Mesendoderm (in vitro differentiated cells): ENCODE results near the gene TUBGCP6.

Source experiments
- DNase-seq: peaks from one replicate; pipeline ENCODE4 v3.0.0; 2013
- H2AK5ac ChIP-seq: 2 replicates; pipeline ENCODE4 v1.6.1; 2013; ENCODE audit warnings: low read length, inconsistent platforms
- H2BK120ac ChIP-seq: 2 replicates; pipeline ENCODE4 v1.6.1; 2013; ENCODE audit warnings: low read depth, mild to moderate bottlenecking, low read length, moderate library complexity, mixed read lengths
- H2BK15ac ChIP-seq: replicated peaks from 2 replicates; pipeline ENCODE4 v1.6.1; 2013; ENCODE audit warnings: low read depth, mild to moderate bottlenecking, moderate library complexity
- H2BK5ac ChIP-seq: 2 replicates; pipeline ENCODE4 v1.6.1; 2013; ENCODE audit warnings: low read length, inconsistent platforms
- H3K18ac ChIP-seq: 2 replicates; pipeline ENCODE4 v1.6.1; 2013; ENCODE audit warnings: mild to moderate bottlenecking, low read length, mixed read lengths
- H3K23ac ChIP-seq: one replicate; pipeline ENCODE4 v1.6.1; 2013; ENCODE audit warnings: low read length
- H3K27ac ChIP-seq: 2 replicates; pipeline ENCODE4 v1.5.1; 2013; ENCODE audit warnings: low read depth, mild to moderate bottlenecking, inconsistent platforms, low read length, moderate library complexity
- H3K27me3 ChIP-seq: 2 replicates; pipeline ENCODE4 v1.6.1; 2013; ENCODE audit warnings: low read length, control low read depth, mild to moderate bottlenecking, inconsistent platforms; ENCODE audit not compliant: insufficient read depth, poor library complexity
- H3K36me3 ChIP-seq: 2 replicates; pipeline ENCODE4 v1.6.1; 2013; ENCODE audit warnings: low read length, inconsistent platforms; ENCODE audit not compliant: control insufficient read depth, insufficient read depth
- H3K4ac ChIP-seq: one replicate; pipeline ENCODE4 v1.6.1; 2013; ENCODE audit warnings: low read depth, mild to moderate bottlenecking, low read length, moderate library complexity
- H3K4me1 ChIP-seq: 2 replicates; pipeline ENCODE4 v1.6.1; 2013; ENCODE audit warnings: low read depth, low read length, inconsistent platforms; ENCODE audit not compliant: control insufficient read depth
- H3K4me2 ChIP-seq: 2 replicates; pipeline ENCODE4 v1.6.1; 2013; ENCODE audit warnings: low read length
- H3K4me3 ChIP-seq: 2 replicates; pipeline ENCODE4 v1.5.1; 2013; ENCODE audit warnings: mild to moderate bottlenecking, low read length
- H3K56ac ChIP-seq: one replicate; pipeline ENCODE4 v1.6.1; 2013; ENCODE audit warnings: low read length
- H3K79me1 ChIP-seq: 2 replicates; pipeline ENCODE4 v1.6.1; 2013; ENCODE audit warnings: low read length, inconsistent platforms
- H3K79me2 ChIP-seq: 2 replicates; pipeline ENCODE4 v1.6.1; 2013; ENCODE audit warnings: mild to moderate bottlenecking, low read length; ENCODE audit not compliant: control insufficient read depth, insufficient read depth
- H3K9ac ChIP-seq: 2 replicates; pipeline ENCODE4 v1.6.1; 2013; ENCODE audit warnings: low read length, inconsistent platforms
- H4K5ac ChIP-seq: one replicate; pipeline ENCODE4 v1.6.1; 2013; ENCODE audit warnings: low read length
- H4K8ac ChIP-seq: one replicate; pipeline ENCODE4 v1.6.1; 2013; ENCODE audit warnings: low read depth, mild to moderate bottlenecking, control low read depth, low read length, moderate library complexity
- WGBS: extraction: QIAGEN DNeasy Blood & Tissue Kit; methylation state at CpG from one replicate; pipeline ENCODE4 v1.1.7; 2013; ENCODE audit warnings: low lambda C conversion rate, missing lambda C conversion rate; ENCODE audit not compliant: insufficient coverage; ENCODE audit errors: extremely low coverage; 5-methylcytosine and 5-hydroxymethylcytosine counted together

The TUBGCP6 gene

DNA sequence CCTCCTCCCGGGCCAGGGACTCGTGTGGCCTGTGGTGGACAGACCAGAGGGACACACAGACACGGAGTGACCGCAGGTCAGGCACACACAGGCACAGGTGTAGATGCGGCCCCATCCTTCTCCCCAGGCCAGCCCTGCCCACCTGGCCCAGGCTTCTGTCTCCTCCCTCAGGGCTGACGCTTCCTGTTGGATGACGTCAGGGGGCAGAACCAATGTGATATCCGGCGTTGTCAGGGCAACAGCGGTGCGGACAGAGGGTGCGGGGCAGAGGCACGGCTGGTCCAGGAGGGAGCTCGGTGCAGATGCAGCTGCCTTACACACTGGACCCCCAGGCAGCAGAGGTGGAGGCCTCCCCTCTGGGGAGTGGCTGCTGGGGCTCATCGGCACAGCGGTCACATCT is 2.9 kb upstream of the TUBGCP6 start:
- no CpG with 5 or more reads among the region's 16 CpGs for WGBS
- no peak overlapping the region for H3K56ac ChIP-seq
- H3K23ac ChIP-seq: no peak overlapping the region
- H3K36me3 ChIP-seq: peaks cover 3% of the 10 kb centered on the region
- H3K4me3 ChIP-seq: no peak overlapping the region
- H3K9ac ChIP-seq: no peak overlapping the region
- H3K27ac ChIP-seq: no peak overlapping the region
- H2BK5ac ChIP-seq: no peak overlapping the region
- no peak overlapping the region for H4K5ac ChIP-seq
- H3K4ac ChIP-seq: no peak overlapping the region
- no peaks in the 10 kb centered on the region for H3K27me3 ChIP-seq
- peaks cover 9% of the 10 kb centered on the region for H3K79me2 ChIP-seq
- DNase-seq: peak; percentile 96
- no peak overlapping the region for H3K18ac ChIP-seq
- no peaks in the 10 kb centered on the region for H3K4me1 ChIP-seq
- H2BK120ac ChIP-seq: no peak overlapping the region
- H2BK15ac ChIP-seq: no peak overlapping the region
- no peak overlapping the region for H4K8ac ChIP-seq
- H3K4me2 ChIP-seq: no peak overlapping the region
- H3K79me1 ChIP-seq: peaks cover 14% of the 10 kb centered on the region
- H2AK5ac ChIP-seq: no peak overlapping the region

DNA sequence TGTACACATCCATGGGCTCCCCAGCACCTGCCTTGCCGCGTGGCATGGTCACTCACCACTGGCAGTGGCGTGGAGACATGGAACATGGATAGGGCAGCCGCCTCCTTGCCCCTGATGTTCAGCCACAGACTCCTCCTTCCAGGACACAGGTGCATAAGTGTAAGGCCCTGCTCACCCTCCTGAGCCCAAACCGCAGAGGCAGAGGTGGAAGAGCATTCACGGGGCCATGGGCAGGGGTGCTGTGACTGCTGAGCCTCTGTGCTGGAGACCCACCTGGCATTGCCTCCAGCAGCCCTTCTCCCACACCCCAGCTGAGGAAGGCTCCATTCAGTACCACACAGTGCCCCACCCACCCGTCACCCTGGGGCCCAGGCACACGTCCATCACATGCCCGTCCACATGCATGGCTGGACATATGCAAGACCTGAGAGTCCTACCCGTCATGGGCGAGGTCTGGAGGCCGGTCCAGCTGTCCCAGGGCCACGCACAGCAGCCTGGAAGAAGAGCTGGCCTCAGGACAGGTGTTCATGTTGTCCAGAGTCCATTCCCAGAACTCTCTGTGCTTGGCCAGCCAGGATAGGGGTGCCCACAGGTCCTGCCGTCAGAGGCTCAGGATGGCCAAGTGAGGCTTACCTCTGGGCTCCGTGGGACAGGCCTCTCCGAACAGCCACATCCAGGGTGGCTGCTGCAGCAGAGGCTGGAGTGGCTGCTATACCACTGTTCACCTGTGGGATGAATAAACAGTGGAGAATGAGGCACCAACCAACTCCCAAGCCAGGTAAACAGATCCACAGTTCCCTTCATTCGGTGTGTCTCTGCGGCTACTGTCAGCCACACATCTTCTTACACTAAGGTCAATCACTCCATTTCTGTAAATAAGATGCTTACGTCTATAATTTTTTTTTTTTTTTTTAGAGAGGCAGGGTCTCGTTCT is 1.7 kb upstream of the TUBGCP6 start:
- Histone ChIP-seq H3K4me2 (no peak overlapping the region), H2AK5ac (no peak overlapping the region), H2BK5ac (no peak overlapping the region), H3K9ac (no peak overlapping the region), H3K23ac (no peak overlapping the region), H3K4me1 (peaks cover 2% of the 10 kb centered on the region), H3K56ac (no peak overlapping the region), H3K4me3 (no peak overlapping the region), H2BK120ac (no peak overlapping the region), H4K8ac (no peak overlapping the region), H3K4ac (no peak overlapping the region), H3K27ac (no peak overlapping the region), H3K27me3 (no peaks in the 10 kb centered on the region), H3K36me3 (peaks cover 3% of the 10 kb centered on the region), H3K79me1 (peaks cover 18% of the 10 kb centered on the region), H4K5ac (no peak overlapping the region), H3K18ac (no peak overlapping the region), H3K79me2 (peaks cover 12% of the 10 kb centered on the region), H2BK15ac (no peak overlapping the region)
- WGBS: no CpG with 5 or more reads among the region's 20 CpGs
- DNase-seq: peak; percentile 49

DNA sequence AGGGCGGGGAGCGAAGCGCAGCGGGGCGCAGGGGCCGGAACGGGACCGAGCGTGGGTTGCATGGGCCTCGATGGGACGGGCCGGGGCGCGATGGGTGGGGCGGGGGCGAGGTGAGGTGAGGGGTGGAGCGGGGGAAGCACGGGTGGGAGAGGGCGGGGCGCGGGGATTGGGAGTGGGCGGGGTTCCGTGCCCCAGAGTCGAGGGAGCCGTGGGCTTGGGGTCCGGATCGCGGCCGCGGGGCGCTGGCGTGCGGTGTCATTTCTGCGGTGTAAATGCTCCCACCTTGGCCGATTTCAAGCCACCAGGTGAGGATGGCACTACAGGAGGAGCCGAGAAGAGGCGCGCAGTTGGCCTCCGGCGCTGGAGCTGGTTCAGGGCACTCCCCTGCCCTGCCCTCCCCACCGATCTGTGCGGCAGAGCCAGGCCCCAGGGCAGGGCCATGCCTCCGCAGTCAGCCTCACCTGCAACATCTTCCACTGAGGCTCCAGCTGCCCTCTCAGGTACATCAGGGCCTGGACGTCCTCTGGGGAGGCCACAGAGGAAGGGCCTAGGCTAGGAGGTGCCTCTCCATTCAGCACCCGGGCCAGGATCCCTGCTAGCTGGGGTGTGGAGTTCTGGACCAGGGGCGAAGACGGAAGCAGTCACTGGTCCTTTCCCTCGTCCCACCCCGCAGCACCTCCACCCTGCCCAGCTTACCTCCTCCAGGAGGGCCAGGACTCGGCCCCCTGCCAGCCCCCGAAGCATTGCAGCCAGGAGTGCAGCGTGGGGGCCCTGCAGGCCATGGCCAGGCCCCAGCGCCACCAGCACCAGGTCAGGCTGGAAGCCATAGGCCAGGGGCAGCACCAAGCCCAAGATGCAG is 620 bp upstream of the TUBGCP6 start:
- H3K56ac ChIP-seq: peak overlapping the region; percentile 98
- H3K4me1 ChIP-seq: peaks cover 2% of the 10 kb centered on the region
- no peak overlapping the region for H4K5ac ChIP-seq
- H3K4ac ChIP-seq: no peak overlapping the region
- H2BK5ac ChIP-seq: peak overlapping the region; percentile 86
- H3K79me1 ChIP-seq: peaks cover 18% of the 10 kb centered on the region
- H3K27me3 ChIP-seq: no peaks in the 10 kb centered on the region
- peak overlapping the region; percentile 95 for H3K4me2 ChIP-seq
- WGBS: no CpG with 5 or more reads among the region's 53 CpGs
- H3K36me3 ChIP-seq: peaks cover 3% of the 10 kb centered on the region
- peak overlapping the region; percentile 75 for H3K4me3 ChIP-seq
- H3K79me2 ChIP-seq: peaks cover 12% of the 10 kb centered on the region
- DNase-seq: no peak
- no peak overlapping the region for H4K8ac ChIP-seq
- H3K18ac ChIP-seq: peak overlapping the region; percentile 9
- peak overlapping the region; percentile 75 for H3K27ac ChIP-seq
- H2AK5ac ChIP-seq: peak overlapping the region; percentile 43
- peak overlapping the region; percentile 93 for H3K9ac ChIP-seq
- no peak overlapping the region for H2BK120ac ChIP-seq
- H3K23ac ChIP-seq: peak overlapping the region; percentile 45
- H2BK15ac ChIP-seq: no peak overlapping the region

DNA sequence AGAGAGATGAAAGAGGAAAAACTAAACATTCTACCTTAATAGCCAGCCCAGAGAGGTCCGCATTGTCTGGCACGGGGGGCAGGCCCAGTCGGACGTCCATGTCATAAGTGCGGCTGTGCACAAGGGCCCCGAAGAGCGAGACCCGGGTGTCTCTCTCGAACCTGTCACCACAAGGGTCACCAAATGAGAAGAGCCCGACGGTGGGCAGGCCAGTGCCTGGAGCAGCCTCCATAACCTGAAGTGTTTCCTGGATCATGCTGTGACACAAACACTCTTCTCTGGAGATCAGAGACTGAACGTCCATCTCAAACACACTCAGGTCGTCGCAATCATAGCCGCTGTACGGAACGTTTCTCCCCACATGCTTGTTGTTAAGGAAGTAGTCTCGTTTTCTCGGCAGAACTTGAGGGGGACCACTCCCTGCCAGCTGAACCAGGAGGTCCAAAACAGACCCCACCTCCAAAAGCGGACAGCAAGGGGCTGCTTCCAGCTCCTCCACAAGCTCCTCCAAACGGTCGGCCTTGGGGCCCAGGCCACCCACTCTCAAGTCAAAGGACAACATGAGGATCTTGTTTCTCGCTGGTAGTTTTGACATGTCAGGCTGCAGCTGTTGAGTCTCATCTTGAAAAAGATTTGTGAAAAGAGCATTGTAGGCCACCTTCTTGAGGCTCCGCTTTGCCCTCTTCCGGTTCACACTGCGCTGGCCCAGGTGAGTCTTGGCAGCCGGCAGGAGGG is 971 bp downstream of the TUBGCP6 start:
- Histone ChIP-seq H3K18ac (no peak overlapping the region), H4K5ac (no peak overlapping the region), H3K4me1 (peaks cover 2% of the 10 kb centered on the region), H3K4ac (no peak overlapping the region), H3K9ac (peak overlapping the region; percentile 93), H3K27me3 (no peaks in the 10 kb centered on the region), H3K79me1 (peaks cover 24% of the 10 kb centered on the region), H3K4me2 (peak overlapping the region; percentile 67), H3K36me3 (peaks cover 3% of the 10 kb centered on the region), H3K56ac (peak overlapping the region; percentile 98), H2AK5ac (no peak overlapping the region), H3K23ac (no peak overlapping the region), H2BK5ac (no peak overlapping the region), H4K8ac (no peak overlapping the region), H3K27ac (no peak overlapping the region), H2BK15ac (no peak overlapping the region), H2BK120ac (no peak overlapping the region), H3K79me2 (peaks cover 15% of the 10 kb centered on the region), H3K4me3 (peak overlapping the region; percentile 70)
- WGBS: no CpG with 5 or more reads among the region's 27 CpGs
- DNase-seq: no peak

DNA sequence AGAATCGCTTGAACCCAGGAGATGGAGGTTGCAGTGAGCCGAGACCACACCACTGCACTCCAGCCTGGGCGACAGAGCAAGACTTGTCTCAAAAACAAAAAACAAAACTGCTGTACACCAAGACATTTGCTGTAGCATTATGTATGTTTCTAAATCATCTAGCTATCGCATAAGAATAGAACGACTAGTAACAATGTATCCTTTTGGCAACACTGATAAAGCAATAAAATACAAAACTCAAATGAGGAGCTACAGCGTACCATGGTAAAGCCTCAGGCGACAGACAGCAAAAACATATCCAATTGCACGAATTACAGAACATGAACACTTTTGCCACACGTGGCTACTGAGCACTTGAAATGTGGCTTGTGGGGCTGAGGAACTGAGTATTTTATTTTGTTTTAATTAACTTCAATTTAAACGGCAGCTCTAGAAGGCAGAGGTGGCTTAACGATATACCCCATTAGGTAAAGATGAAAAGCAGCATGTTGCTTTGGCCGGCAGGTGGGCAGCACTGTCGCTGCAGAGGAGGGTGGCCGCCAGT is 2.3 kb downstream of the TUBGCP6 start:
- DNase-seq: no peak
- WGBS: no CpG with 5 or more reads among the region's 14 CpGs
- peaks cover 24% of the 10 kb centered on the region for H3K79me1 ChIP-seq
- H3K23ac ChIP-seq: no peak overlapping the region
- H3K79me2 ChIP-seq: peaks cover 15% of the 10 kb centered on the region
- H4K8ac ChIP-seq: no peak overlapping the region
- no peak overlapping the region for H3K4me2 ChIP-seq
- no peak overlapping the region for H2BK120ac ChIP-seq
- peaks cover 2% of the 10 kb centered on the region for H3K4me1 ChIP-seq
- peak overlapping the region; percentile 40 for H3K9ac ChIP-seq
- no peak overlapping the region for H3K4me3 ChIP-seq
- no peak overlapping the region for H2BK5ac ChIP-seq
- H3K18ac ChIP-seq: no peak overlapping the region
- H3K4ac ChIP-seq: no peak overlapping the region
- H2AK5ac ChIP-seq: no peak overlapping the region
- H3K27ac ChIP-seq: no peak overlapping the region
- H3K36me3 ChIP-seq: peaks cover 3% of the 10 kb centered on the region
- H3K27me3 ChIP-seq: no peaks in the 10 kb centered on the region
- H3K56ac ChIP-seq: no peak overlapping the region
- no peak overlapping the region for H4K5ac ChIP-seq
- no peak overlapping the region for H2BK15ac ChIP-seq
